Inflammatory macrophage treated with lipopolysaccharide for 4 hours (primary cell): Measurements from ENCODE around the gene POLE.

Source experiments
- DNase-seq: peaks from one replicate; pipeline ENCODE4 v3.0.0-alpha.2; 2020

The POLE gene

GRCh38 chr12:132675757-132676432 lies 11.2 kb downstream of the POLE start:
- DNase-seq: no peak

- DNase-seq: no peak
Measured at GRCh38 chr12:132674561-132674960, 12.6 kb downstream of the POLE start.

- no peak for DNase-seq
Measured at GRCh38 chr12:132673288-132674179, 13.6 kb downstream of the POLE start.

GRCh38 chr12:132672678-132673077 lies 14.5 kb downstream of the POLE start:
- no peak for DNase-seq

GRCh38 chr12:132672116-132672515 lies 15.0 kb downstream of the POLE start:
- DNase-seq: no peak

- DNase-seq: no peak
Measured at GRCh38 chr12:132669166-132669879, 17.8 kb downstream of the POLE start.

GRCh38 chr12:132668191-132669088 lies 18.7 kb downstream of the POLE start:
- no peak for DNase-seq

GRCh38 chr12:132665794-132666193 lies 21.3 kb downstream of the POLE start:
- no peak for DNase-seq

GRCh38 chr12:132665149-132665491 lies 22.0 kb downstream of the POLE start:
- no peak for DNase-seq

GRCh38 chr12:132664206-132665148 lies 22.7 kb downstream of the POLE start:
- DNase-seq: no peak

- DNase-seq: no peak
Measured at GRCh38 chr12:132662901-132663755, 24.0 kb downstream of the POLE start.

- DNase-seq: no peak
Measured at GRCh38 chr12:132661972-132662371, 25.2 kb downstream of the POLE start.

GRCh38 chr12:132660996-132661395 lies 26.1 kb downstream of the POLE start:
- no peak for DNase-seq

- DNase-seq: no peak
Measured at GRCh38 chr12:132660052-132660451, 27.1 kb downstream of the POLE start.

GRCh38 chr12:132659146-132659545 lies 28.0 kb downstream of the POLE start:
- no peak for DNase-seq

GRCh38 chr12:132658149-132658894 lies 28.8 kb downstream of the POLE start:
- DNase-seq: no peak

- peak; percentile 2 for DNase-seq
Measured at GRCh38 chr12:132657004-132657727, 30.0 kb downstream of the POLE start.

- no peak for DNase-seq
Measured at GRCh38 chr12:132653567-132654290, 33.4 kb downstream of the POLE start.
